Measurements from ENCODE around the gene EIF4E. TPM values are rescaled to one million over a fixed set of nuclear protein-coding genes. Genes with fewer than 3 reads are reported as not detected.
A peak's percentile ranks its signal among the peaks of the same experiment; 100 is the strongest.

Gene EIF4E, protein sequence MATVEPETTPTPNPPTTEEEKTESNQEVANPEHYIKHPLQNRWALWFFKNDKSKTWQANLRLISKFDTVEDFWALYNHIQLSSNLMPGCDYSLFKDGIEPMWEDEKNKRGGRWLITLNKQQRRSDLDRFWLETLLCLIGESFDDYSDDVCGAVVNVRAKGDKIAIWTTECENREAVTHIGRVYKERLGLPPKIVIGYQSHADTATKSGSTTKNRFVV
- total RNA-seq (95.1 and 124 TPM in 2 replicates), polyA plus RNA-seq (109 and 122 TPM in 2 replicates)

DNA sequence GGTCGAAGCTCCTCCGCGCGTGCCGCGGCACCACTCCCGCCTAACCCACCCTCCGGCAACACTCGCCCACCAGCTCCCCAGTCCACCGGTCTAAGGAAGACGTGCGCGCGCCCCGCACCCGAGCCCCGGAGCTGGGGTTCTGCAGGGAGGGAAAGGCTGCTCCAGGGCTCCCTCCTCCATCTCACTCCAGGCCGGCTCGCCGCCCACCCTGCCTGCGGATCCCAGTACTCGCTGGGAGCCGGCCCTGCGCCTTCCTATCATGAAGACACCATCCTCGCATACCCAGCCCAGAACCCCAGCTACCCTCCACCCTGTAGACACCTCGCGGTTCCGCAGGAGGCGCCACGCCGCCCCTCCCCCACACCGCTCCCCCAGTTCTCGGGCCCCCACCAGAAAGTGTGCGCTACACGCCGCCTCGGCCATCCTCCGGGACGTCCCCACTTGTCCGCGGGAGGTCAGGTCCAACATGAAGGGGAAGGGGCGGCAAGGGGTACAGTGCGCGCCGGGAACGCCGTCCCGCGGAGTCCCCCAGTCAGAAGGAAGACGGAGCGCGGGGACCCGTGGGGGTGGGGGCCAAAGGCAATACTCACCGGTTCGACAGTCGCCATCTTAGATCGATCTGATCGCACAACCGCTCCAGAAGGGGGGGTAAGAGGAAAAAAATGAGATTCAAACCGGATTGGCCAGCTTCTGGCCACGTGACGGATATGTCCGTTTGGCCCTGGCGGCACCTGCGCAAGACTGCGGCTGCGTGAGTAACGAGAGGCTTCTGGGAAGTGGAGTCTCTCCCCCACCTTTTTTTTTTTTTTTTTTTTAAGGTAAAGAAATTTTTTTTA, at the start of gene EIF4E:
Gene EIF4E (minus strand): TSS at position 629 of the 836 bp plus-strand sequence. CDS start 21 bp downstream, at position 608.
- H3K4me2 ChIP-seq, result peak within 1 kb of the TSS; percentile 78
- under 1% methylated on average over 64 of the region's 68 CpGs for WGBS (ENCODE audit: low lambda C conversion rate, missing lambda C conversion rate)
- H2AFZ ChIP-seq, result peak within 1 kb of the TSS; percentile 90
- TF ChIP-seq, protein P1, sequence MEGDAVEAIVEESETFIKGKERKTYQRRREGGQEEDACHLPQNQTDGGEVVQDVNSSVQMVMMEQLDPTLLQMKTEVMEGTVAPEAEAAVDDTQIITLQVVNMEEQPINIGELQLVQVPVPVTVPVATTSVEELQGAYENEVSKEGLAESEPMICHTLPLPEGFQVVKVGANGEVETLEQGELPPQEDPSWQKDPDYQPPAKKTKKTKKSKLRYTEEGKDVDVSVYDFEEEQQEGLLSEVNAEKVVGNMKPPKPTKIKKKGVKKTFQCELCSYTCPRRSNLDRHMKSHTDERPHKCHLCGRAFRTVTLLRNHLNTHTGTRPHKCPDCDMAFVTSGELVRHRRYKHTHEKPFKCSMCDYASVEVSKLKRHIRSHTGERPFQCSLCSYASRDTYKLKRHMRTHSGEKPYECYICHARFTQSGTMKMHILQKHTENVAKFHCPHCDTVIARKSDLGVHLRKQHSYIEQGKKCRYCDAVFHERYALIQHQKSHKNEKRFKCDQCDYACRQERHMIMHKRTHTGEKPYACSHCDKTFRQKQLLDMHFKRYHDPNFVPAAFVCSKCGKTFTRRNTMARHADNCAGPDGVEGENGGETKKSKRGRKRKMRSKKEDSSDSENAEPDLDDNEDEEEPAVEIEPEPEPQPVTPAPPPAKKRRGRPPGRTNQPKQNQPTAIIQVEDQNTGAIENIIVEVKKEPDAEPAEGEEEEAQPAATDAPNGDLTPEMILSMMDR (IDR thresholded peaks at IDR 0.05; ENCODE audit: poor library complexity), result peak; percentile 38
- TF ChIP-seq EZH2phosphoT487 (IDR thresholded peaks at IDR 0.05; ENCODE audit: low read depth, severe bottlenecking, unreplicated experiment), result no peak
- peaks cover 35% of the 10 kb centered on the region for H4K20me1 ChIP-seq (ENCODE audit: insufficient read depth, poor library complexity, severe bottlenecking)
- H3K9me2 ChIP-seq (replicated peaks; ENCODE audit: insufficient read depth), result no peaks in the 10 kb centered on the region
- H3K9me3 ChIP-seq (ENCODE audit: low read depth), result no peaks in the 10 kb centered on the region
- H3K79me2 ChIP-seq, result peaks cover 49% of the 10 kb centered on the region
- DNase-seq (ENCODE audit: low spot score), result peak; percentile 99
- H3K4me1 ChIP-seq (ENCODE audit: insufficient read depth), result peaks cover 9% of the 10 kb centered on the region
- no peaks in the 10 kb centered on the region for H3K27me3 ChIP-seq
- H3K27ac ChIP-seq, result peak within 1 kb of the TSS; percentile 96
- no peaks in the 10 kb centered on the region for H3K36me3 ChIP-seq (replicated peaks; ENCODE audit: insufficient read depth, low read depth)
- peak within 1 kb of the TSS; percentile 84 for H3K4me3 ChIP-seq

DNA sequence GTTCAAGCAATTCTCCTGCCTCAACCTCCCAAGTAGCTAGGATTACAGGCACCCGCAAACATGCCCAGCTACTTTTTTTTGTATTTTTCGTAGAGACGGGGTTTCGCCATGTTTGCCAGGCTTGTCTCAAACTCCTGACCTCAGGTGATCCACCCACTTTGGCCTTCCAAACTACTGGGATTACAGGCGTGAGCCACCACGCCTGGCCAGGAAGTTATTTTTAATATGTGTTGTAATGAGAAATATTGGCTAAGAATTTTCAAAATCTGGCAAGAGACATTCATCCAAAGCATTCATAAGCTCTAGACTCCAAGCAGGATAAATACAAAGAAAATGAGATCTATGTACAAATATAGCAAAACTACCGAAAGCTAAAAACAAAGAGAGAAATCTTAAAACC, 48.6 kb upstream of the EIF4E start:
- no peaks in the 10 kb centered on the region for H3K36me3 ChIP-seq (replicated peaks; ENCODE audit: insufficient read depth, low read depth)
- 97% methylated on average over 7 of the region's 7 CpGs for WGBS (ENCODE audit: low lambda C conversion rate, missing lambda C conversion rate)
- no peaks in the 10 kb centered on the region for H4K20me1 ChIP-seq (ENCODE audit: insufficient read depth, poor library complexity, severe bottlenecking)
- no peaks in the 10 kb centered on the region for H3K9me2 ChIP-seq (replicated peaks; ENCODE audit: insufficient read depth)
- H3K4me2 ChIP-seq, result no peak overlapping the region
- no peak overlapping the region for H3K27ac ChIP-seq
- no peak overlapping the region for H2AFZ ChIP-seq
- H3K4me1 ChIP-seq (ENCODE audit: insufficient read depth), result no peaks in the 10 kb centered on the region
- no peak for TF ChIP-seq EZH2phosphoT487 (IDR thresholded peaks at IDR 0.05; ENCODE audit: low read depth, severe bottlenecking, unreplicated experiment)
- no peaks in the 10 kb centered on the region for H3K27me3 ChIP-seq
- DNase-seq (ENCODE audit: low spot score), result no peak
- no peaks in the 10 kb centered on the region for H3K9me3 ChIP-seq (ENCODE audit: low read depth)
- H3K79me2 ChIP-seq, result no peaks in the 10 kb centered on the region
- H3K4me3 ChIP-seq, result no peak overlapping the region

DNA sequence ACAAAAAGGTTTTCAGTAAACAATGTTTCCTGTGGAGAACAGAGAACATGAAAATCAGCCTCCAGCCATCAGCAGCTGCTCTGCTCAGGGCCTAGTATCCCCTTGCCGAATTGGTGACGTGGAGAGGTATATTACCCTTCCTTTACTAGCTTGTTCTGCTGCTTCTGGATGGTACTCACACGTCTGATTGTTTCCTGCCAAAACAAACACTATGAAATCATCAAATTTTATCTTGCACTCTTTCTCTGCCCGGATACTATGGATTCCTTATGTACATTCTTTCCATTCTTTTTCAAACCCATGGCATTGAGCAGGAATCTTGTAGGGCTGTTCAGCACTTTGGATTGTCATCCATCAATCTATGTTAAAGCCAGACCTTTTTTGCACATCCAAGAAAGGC, 47.8 kb upstream of the EIF4E start:
- 58% methylated on average over 4 of the region's 4 CpGs for WGBS (ENCODE audit: low lambda C conversion rate, missing lambda C conversion rate)

More for the DNA sequence above, 47.8 kb upstream of the EIF4E start:
- H3K4me2 ChIP-seq, result no peak overlapping the region
- H3K79me2 ChIP-seq, result no peaks in the 10 kb centered on the region
- H3K36me3 ChIP-seq (replicated peaks; ENCODE audit: insufficient read depth, low read depth), result no peaks in the 10 kb centered on the region
- no peaks in the 10 kb centered on the region for H3K9me2 ChIP-seq (replicated peaks; ENCODE audit: insufficient read depth)
- H3K27me3 ChIP-seq, result no peaks in the 10 kb centered on the region
- H3K4me1 ChIP-seq (ENCODE audit: insufficient read depth), result no peaks in the 10 kb centered on the region
- TF ChIP-seq EZH2 (IDR thresholded peaks at IDR 0.05; ENCODE audit: borderline replicate concordance), result no peak
- TF ChIP-seq EZH2phosphoT487 (IDR thresholded peaks at IDR 0.05; ENCODE audit: low read depth, severe bottlenecking, unreplicated experiment), result no peak
- TF ChIP-seq, protein P1 (IDR thresholded peaks at IDR 0.05; ENCODE audit: poor library complexity), result no peak
- H3K9me3 ChIP-seq (ENCODE audit: low read depth), result no peaks in the 10 kb centered on the region
- no peak for DNase-seq (ENCODE audit: low spot score)
- H2AFZ ChIP-seq, result no peak overlapping the region
- H3K27ac ChIP-seq, result no peak overlapping the region
- H4K20me1 ChIP-seq (ENCODE audit: insufficient read depth, poor library complexity, severe bottlenecking), result no peaks in the 10 kb centered on the region
- H3K4me3 ChIP-seq, result no peak overlapping the region

Data from hepatocyte (in vitro differentiated cells).